SK-MEL-5 (cell line): ENCODE data around the gene SCN2B. TPM values are rescaled to one million over a fixed set of nuclear protein-coding genes. Genes with fewer than 3 reads are reported as not detected.

Source experiments
- DNase-seq: peaks from one replicate; pipeline ENCODE4 v3.0.0-alpha.2; 2016; ENCODE audit warnings: low read depth, low spot score
- in situ Hi-C: cut with HindIII; loops from 2 replicates; pipeline ENCODE4 v1.10.0; 2016; ENCODE audit warnings: low sequenced_read_pairs, high pct_unique_total_duplicates, low pct_unique_long_range_greater_than_20kb
- polyA plus RNA-seq, 2 experiments: library from polyadenylated mRNA; depleted of rRNA; stranded (reverse); fragments of >200 nt; gene quantifications; 2 replicates each; pipeline ENCODE4 v1.2.3, GENCODE V29; 2015
- total RNA-seq: library from RNA; depleted of rRNA; stranded (reverse); fragments of >200 nt; shearing (Covaris generic); gene quantifications from 2 replicates; pipeline ENCODE4 v1.2.3, GENCODE V29; 2014; rRNA removed

The SCN2B gene
- not detected in 2 replicates for total RNA-seq
- polyA plus RNA-seq (2015; cell fraction: cytosol; rRNA removed), result not detected in 2 replicates
- not detected in 2 replicates for polyA plus RNA-seq (2015; cell fraction: nucleus; rRNA removed)

- DNase-seq, result no peak
- in situ Hi-C loops, result no loop called here
Measured at GRCh38 chr11:118175993-118176777, at the start of gene SCN2B. TSS of gene SCN2B (minus strand) at chr11:118176639. CDS start at chr11:118176431, 208 bp downstream.

DNA sequence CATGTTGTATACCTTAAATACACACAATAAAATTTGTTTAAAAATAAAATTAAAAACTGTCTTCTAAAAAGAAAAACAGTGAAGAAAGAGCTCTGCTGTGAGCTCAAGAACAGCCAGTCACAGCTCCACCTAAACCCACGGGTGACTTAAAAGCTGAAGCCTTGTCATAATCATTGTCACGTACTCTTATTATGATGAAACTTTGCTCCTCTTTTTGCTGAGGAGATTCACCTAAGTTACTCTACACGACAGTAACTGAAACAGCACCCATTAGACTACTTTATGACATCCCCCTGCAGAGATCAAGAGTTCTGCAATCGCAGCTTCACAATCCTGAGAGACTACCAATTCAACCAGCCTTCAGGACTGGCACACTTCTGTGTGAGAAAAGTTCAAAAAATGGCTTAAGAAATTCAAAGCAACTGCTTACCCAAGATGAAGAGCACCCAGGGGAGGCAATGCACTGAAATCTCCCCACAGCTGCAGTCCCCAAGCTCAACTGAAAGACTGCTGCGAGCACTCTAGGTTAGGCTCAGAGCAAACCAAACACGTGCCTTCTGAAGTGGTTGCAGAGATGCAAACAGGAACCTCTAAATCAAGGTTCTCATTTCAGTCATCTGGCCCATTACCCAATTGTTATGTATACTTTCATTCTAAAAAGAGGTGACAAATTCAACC lies 48.2 kb upstream of the SCN2B start, which contains the start of gene JAML:
JAML (minus strand) TSS at position 501 of the 678 bp plus-strand sequence. CDS start 10,145 bp downstream, outside the sequence.
- DNase-seq, result no peak
- in situ Hi-C loops, result no loop called here

- no peak for DNase-seq
- in situ Hi-C loops, result no loop called here
Measured at GRCh38 chr11:118223992-118224391, 47.6 kb upstream of the SCN2B start.

- in situ Hi-C loops, result no loop called here
- DNase-seq, result no peak
Measured at GRCh38 chr11:118223570-118223969, 47.1 kb upstream of the SCN2B start.

- DNase-seq, result no peak
- in situ Hi-C loops, result no loop called here
Measured at GRCh38 chr11:118222437-118222836, 46.0 kb upstream of the SCN2B start.

GRCh38 chr11:118221419-118221818 lies 45.0 kb upstream of the SCN2B start:
- in situ Hi-C loops, result no loop called here
- no peak for DNase-seq

- no peak for DNase-seq
- in situ Hi-C loops, result no loop called here
Measured at GRCh38 chr11:118219732-118220131, 43.3 kb upstream of the SCN2B start.

- no peak for DNase-seq
- in situ Hi-C loops, result no loop called here
Measured at GRCh38 chr11:118219244-118219643, 42.8 kb upstream of the SCN2B start.

- in situ Hi-C loops, result no loop called here
Measured at GRCh38 chr11:118217575-118217974, 41.1 kb upstream of the SCN2B start.

GRCh38 chr11:118216621-118217481 lies 40.4 kb upstream of the SCN2B start:
- no peak for DNase-seq
- in situ Hi-C loops, result no loop called here

More at GRCh38 chr11:118217575-118217974, 41.1 kb upstream of the SCN2B start:
- DNase-seq, result no peak

- DNase-seq, result no peak
- in situ Hi-C loops, result no loop called here
Measured at GRCh38 chr11:118215765-118216164, 39.3 kb upstream of the SCN2B start.

GRCh38 chr11:118215262-118215661 lies 38.8 kb upstream of the SCN2B start:
- in situ Hi-C loops, result no loop called here

DNA sequence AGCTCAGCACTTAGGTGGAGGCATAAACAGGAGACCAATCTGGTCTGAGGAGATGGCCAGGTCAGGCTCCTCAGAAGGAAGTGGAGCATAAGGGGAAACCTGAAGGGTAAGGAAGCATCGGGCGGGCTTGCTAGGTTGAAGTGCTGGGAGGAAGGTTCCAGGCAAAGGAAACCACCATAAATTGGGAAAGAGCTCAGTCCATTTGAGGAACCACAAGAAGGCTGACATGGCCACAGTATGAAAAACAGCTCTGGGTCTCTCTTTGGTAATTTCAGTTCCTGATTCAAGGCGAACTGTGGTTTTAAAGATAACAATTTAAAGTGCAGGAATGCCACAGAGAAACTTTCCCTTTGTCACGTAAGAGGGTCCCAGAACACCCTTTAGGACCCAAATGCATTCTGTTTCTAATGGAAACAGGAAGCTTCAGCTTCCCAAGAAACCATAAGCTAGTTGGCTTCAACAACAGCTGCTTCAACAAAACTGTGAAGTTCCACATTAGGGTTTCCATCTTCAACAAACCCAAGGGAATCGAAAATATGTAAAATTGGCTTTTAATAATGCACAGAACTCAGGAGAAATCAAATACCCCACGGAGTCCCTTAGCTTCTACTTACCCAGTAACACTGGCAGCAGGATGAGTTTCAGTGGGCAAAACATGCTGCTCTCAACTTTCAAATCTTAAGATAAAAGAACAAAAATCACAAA lies 37.9 kb upstream of the SCN2B start:
- DNase-seq, result no peak
- in situ Hi-C loops, result no loop called here

More at GRCh38 chr11:118215262-118215661, 38.8 kb upstream of the SCN2B start:
- DNase-seq, result no peak

- in situ Hi-C loops, result no loop called here
- DNase-seq, result no peak
Measured at GRCh38 chr11:118213781-118214180, 37.3 kb upstream of the SCN2B start.

DNA sequence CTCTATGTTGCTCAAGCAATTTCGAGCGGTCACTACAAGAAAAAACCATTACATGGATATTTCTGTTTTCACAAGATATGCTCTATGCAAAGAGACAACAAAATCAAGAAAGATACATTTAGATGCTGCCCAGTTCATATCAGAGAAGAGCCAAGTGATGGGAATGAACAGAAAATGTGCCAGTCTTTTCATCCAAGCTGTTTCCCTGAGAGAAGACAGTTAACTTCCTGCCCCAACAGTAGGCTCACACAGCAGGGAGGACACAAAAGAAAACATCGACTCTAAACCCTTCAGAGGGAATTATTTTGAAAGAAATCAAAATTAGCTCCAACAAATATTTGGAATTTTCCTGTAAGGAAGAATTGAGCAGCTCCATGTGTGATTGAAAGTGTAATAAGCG lies 36.8 kb upstream of the SCN2B start:
- no peak for DNase-seq
- in situ Hi-C loops, result no loop called here

GRCh38 chr11:118212781-118213191 lies 36.3 kb upstream of the SCN2B start:
- DNase-seq, result no peak
- in situ Hi-C loops, result no loop called here

DNA sequence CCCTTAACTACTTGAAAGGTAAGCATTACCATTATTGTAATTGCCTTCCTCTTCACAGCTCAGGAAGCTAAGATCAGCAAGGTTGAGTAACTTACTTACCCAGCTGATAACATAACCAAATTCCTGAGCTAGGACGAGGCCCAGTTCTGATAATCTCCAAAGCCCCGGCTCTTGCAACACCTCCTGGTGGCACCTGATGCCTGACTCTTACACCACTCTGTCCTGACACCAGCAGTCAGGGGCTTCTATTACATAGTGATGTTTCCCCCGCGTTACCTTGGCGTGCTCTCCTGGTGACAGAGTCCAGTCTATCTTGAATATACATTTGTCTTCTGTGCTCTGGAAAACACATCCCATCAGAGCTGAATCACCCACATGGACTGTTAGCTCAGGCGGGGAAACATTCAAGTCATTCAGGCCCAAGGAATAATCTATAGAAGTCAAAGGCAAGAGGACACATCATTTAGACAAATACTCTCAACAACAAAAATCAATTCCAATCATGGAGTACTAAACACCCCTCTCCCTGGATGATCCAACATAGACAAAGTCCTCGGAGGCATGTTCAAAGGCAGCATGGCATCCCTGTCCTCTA lies 35.8 kb upstream of the SCN2B start:
- DNase-seq, result no peak
- in situ Hi-C loops, result no loop called here
